ENCODE results near the gene CFAP61. TPM values are rescaled to one million over a fixed set of nuclear protein-coding genes. Genes with fewer than 3 reads are reported as not detected.

Gene CFAP61
- total and polyA plus RNA-seq, 7 donors: 8.3 to 59.4 (median 24.5) TPM

GRCh38 chr20:20368418-20369249, 316.3 kb downstream of the CFAP61 start:
- no peaks in the 10 kb centered on the region for H3K9me3 ChIP-seq
- H3K36me3 ChIP-seq (ENCODE audit: insufficient read depth in 1 of 2, low read depth in 1 of 2): no peaks in the 10 kb centered on the region
- peak overlapping the region; percentile 61 for H3K4me3 ChIP-seq
- intact Hi-C loops (cut with DNase I): loop anchor here in 1 of 2 donors (10.0 kb wide), 1 partner anchor 196 kb away; no protein-coding TSS in a partner anchor
- TF ChIP-seq CTCF (IDR thresholded peaks at IDR 0.05): no peak
- peaks cover 6% of the 10 kb centered on the region for H3K4me1 ChIP-seq
- no peak overlapping the region for H3K27ac ChIP-seq
- H3K27me3 ChIP-seq (ENCODE audit: insufficient read depth in 3 of 3, low read length in 2 of 3): peaks cover 7 to 80% (median 37%) of the 10 kb centered on the region in 3 donors
- 0 to 1% (median 0%) methylated on average over 41 to 130 of the region's 130 CpGs for WGBS, 3 donors
- DNase-seq (no peak), ATAC-seq (peak in 1 of 4 donors; percentile 27)

GRCh38 chr20:20369250-20370093, 317.1 kb downstream of the CFAP61 start:
- peak overlapping the region; percentile 61 for H3K4me3 ChIP-seq
- no peak overlapping the region for H3K27ac ChIP-seq
- DNase-seq (no peak), ATAC-seq (peak in 3 of 4 donors; percentile 20 to 25 (median 20))
- H3K36me3 ChIP-seq (ENCODE audit: insufficient read depth in 1 of 2, low read depth in 1 of 2): no peaks in the 10 kb centered on the region
- WGBS, 3 donors: 9 to 14% (median 10%) methylated on average over 65 to 86 of the region's 86 CpGs
- TF ChIP-seq CTCF (IDR thresholded peaks at IDR 0.05): no peak
- intact Hi-C loops (cut with DNase I): loop anchor here in 1 of 2 donors (10.0 kb wide), 1 partner anchor 195 kb away; no protein-coding TSS in a partner anchor
- H3K27me3 ChIP-seq (ENCODE audit: insufficient read depth in 3 of 3, low read length in 2 of 3): peaks cover 7 to 76% (median 30%) of the 10 kb centered on the region in 3 donors
- no peaks in the 10 kb centered on the region for H3K9me3 ChIP-seq
- H3K4me1 ChIP-seq: peaks cover 6% of the 10 kb centered on the region

- Histone ChIP-seq H3K4me3 (no peak overlapping the region), H3K27me3 (ENCODE audit: insufficient read depth in 3 of 3, low read length in 2 of 3) (peaks cover 7 to 76% (median 24%) of the 10 kb centered on the region in 3 donors), H3K9me3 (no peaks in the 10 kb centered on the region), H3K4me1 (peaks cover 6% of the 10 kb centered on the region), H3K27ac (no peak overlapping the region), H3K36me3 (ENCODE audit: insufficient read depth in 1 of 2, low read depth in 1 of 2) (no peaks in the 10 kb centered on the region)
- intact Hi-C loops (cut with DNase I): no loop called here
- no peak for TF ChIP-seq CTCF (IDR thresholded peaks at IDR 0.05)
- DNase-seq (no peak), ATAC-seq (no peak)
- 50 to 64% (median 63%) methylated on average over 10 of the region's 10 CpGs for WGBS, 3 donors
Measured at GRCh38 chr20:20370094-20370575, 317.8 kb downstream of the CFAP61 start.

GRCh38 chr20:20371083-20371482, 318.8 kb downstream of the CFAP61 start:
- H3K36me3 ChIP-seq (ENCODE audit: insufficient read depth in 1 of 2, low read depth in 1 of 2): no peaks in the 10 kb centered on the region
- no peak overlapping the region for H3K27ac ChIP-seq
- WGBS, 3 donors: 52 to 73% (median 70%) methylated on average over 7 of the region's 7 CpGs
- TF ChIP-seq CTCF (IDR thresholded peaks at IDR 0.05): no peak
- no peaks in the 10 kb centered on the region for H3K9me3 ChIP-seq
- DNase-seq (no peak), ATAC-seq (no peak)
- peaks cover 6% of the 10 kb centered on the region for H3K4me1 ChIP-seq
- peaks cover 3 to 73% (median 21%) of the 10 kb centered on the region in 3 donors for H3K27me3 ChIP-seq (ENCODE audit: insufficient read depth in 3 of 3, low read length in 2 of 3)
- intact Hi-C loops (cut with DNase I): no loop called here
- H3K4me3 ChIP-seq: no peak overlapping the region

All from psoas muscle (tissue), 8 donors.